GM12892 (cell line): ENCODE data around the gene CBFA2T2.

Experiments used
- POLR2A ChIP-seq: IDR thresholded peaks from 2 replicates; pipeline ENCODE4 v1.6.1; 2011; ENCODE audit warnings: low read depth, low read length, control low read depth
- POLR2AphosphoS5 ChIP-seq: IDR thresholded peaks from 2 replicates; pipeline ENCODE4 v1.6.1; 2011; ENCODE audit warnings: low read depth, low read length, control low read depth

DNA sequence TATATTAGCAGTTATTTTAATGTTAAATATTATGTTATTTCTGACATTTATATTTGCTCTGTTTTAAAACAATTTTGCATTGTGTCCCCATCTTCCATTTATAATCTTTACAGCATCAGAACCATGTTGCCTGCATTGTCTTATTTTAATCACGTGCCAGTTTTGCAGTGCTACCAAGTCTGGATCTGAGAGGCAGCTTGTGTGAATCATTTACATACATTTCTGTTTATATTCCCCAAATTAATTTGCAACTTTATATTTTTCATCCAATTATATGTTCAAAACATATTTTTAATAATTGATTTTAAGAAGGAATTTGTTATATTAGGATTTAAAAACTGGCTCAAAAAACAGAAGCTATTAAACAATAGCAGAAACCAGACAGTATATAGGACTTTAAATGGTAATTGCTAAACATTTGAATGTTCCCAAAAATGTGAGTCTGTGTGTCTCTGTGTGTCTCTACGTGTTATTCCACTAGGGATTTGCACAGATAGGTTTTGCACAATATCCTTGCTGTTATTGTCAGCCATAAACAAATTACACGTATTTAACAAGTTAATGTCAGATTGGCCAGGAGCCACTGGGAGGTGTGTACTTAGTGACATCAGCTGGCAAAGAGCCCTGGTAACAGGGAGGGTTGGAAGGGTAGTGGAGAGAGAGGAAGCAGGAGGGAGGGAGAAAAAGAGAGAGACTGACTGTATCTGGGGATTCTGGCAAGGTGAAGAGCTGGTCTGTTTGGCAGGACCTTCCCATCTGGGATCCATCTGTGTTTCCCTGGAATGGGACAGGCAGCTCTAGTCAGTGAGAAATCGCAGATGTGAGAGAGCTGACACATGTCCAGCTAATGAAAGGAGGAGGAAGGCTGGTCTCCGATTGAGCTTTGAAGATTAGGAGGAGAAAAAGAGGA lies 72.1 kb downstream of the CBFA2T2 start:
- no peak for TF ChIP-seq POLR2AphosphoS5
- no peak for TF ChIP-seq POLR2A
